GM23338 (cell line): ENCODE measurements around the gene USP15. TPM values are rescaled to one million over a fixed set of nuclear protein-coding genes. Genes with fewer than 3 reads are reported as not detected.

Experiments used
- ATAC-seq: fragments of 200-7000 bp; cut with Tn5 transposase; 3 replicates; pipeline ENCODE4 v1.9.1; 2020
- DNase-seq: peaks from one replicate; pipeline ENCODE4 v3.0.0-alpha.2; 2015; ENCODE audit warnings: low spot score
- H2AFZ ChIP-seq: fragments of 200-600 bp; sonication (generic); 2 replicates; pipeline ENCODE4 v1.8.0; 2016; ENCODE audit warnings: antibody characterized with exemption, mild to moderate bottlenecking, moderate library complexity
- H3F3A ChIP-seq: fragments of 200-600 bp; sonication (generic); replicated peaks from 2 replicates; pipeline ENCODE4 v1.8.0; 2017; ENCODE audit warnings: antibody characterized with exemption, mixed run types, low read depth
- H3K27ac ChIP-seq: fragments of 200-600 bp; sonication (generic); 2 replicates; pipeline ENCODE4 v1.6.1; 2016; ENCODE audit warnings: low read depth
- H3K27me3 ChIP-seq: fragments of 200-600 bp; sonication (generic); 2 replicates; pipeline ENCODE4 v1.8.0; 2016; ENCODE audit warnings: mild to moderate bottlenecking, mixed run types, moderate library complexity; ENCODE audit not compliant: insufficient read depth
- H3K36me3 ChIP-seq: fragments of 200-600 bp; sonication (generic); 2 replicates; pipeline ENCODE4 v1.8.0; 2016; ENCODE audit warnings: mild to moderate bottlenecking; ENCODE audit not compliant: insufficient read depth
- H3K4me1 ChIP-seq: fragments of 200-600 bp; sonication (generic); 2 replicates; pipeline ENCODE4 v1.8.0; 2016; ENCODE audit warnings: mild to moderate bottlenecking, moderate library complexity; ENCODE audit not compliant: insufficient read depth
- H3K4me2 ChIP-seq: fragments of 200-600 bp; sonication (generic); 2 replicates; pipeline ENCODE4 v1.7.1; 2017; ENCODE audit warnings: mixed run types
- H3K4me3 ChIP-seq: fragments of 200-600 bp; sonication (generic); 2 replicates; pipeline ENCODE4 v1.6.1; 2016; ENCODE audit warnings: mixed run types
- H3K79me2 ChIP-seq: fragments of 200-600 bp; sonication (generic); replicated peaks from 2 replicates; pipeline ENCODE4 v1.8.0; 2017; ENCODE audit warnings: mild to moderate bottlenecking; ENCODE audit not compliant: insufficient read depth
- H3K9me2 ChIP-seq: fragments of 200-600 bp; sonication (generic); 2 replicates; pipeline ENCODE4 v1.8.0; 2017; ENCODE audit not compliant: insufficient read depth
- H4K20me1 ChIP-seq: fragments of 200-600 bp; sonication (generic); replicated peaks from 2 replicates; pipeline ENCODE4 v1.8.0; 2017; ENCODE audit warnings: mild to moderate bottlenecking; ENCODE audit not compliant: insufficient read depth
- H3K27ac Mint-ChIP-seq: 2 replicates; pipeline ENCODE4 v1.8.0; 2020; ENCODE audit warnings: inconsistent platforms, mild to moderate bottlenecking, moderate library complexity, mixed read lengths
- H3K27me3 Mint-ChIP-seq: 3 replicates; pipeline ENCODE4 v1.8.0; 2022; ENCODE audit warnings: low read depth, mild to moderate bottlenecking, moderate library complexity, mixed read lengths, inconsistent platforms; ENCODE audit not compliant: insufficient read depth, poor library complexity
- H3K36me3 Mint-ChIP-seq: 3 replicates; pipeline ENCODE4 v1.8.0; 2021; ENCODE audit warnings: low read depth, mild to moderate bottlenecking, inconsistent platforms, moderate library complexity, mixed read lengths
- H3K4me1 Mint-ChIP-seq: 3 replicates; pipeline ENCODE4 v1.8.0; 2020; ENCODE audit warnings: mild to moderate bottlenecking, inconsistent platforms, mixed read lengths
- H3K4me3 Mint-ChIP-seq: 3 replicates; pipeline ENCODE4 v1.8.0; 2021; ENCODE audit warnings: moderate library complexity, mild to moderate bottlenecking, inconsistent platforms, mixed read lengths
- H3K9me3 Mint-ChIP-seq: 3 replicates; pipeline ENCODE4 v1.8.0; 2020; ENCODE audit warnings: moderate library complexity, mild to moderate bottlenecking, inconsistent platforms, mixed read lengths
- NANOG ChIP-seq: IDR thresholded peaks from 2 replicates; pipeline ENCODE4 v1.6.1; 2016; ENCODE audit warnings: antibody characterized with exemption, borderline replicate concordance
- POLR2AphosphoS5 ChIP-seq: IDR thresholded peaks from 2 replicates; pipeline ENCODE4 v1.6.1; 2016; ENCODE audit warnings: antibody characterized with exemption, low read depth
- ZNF114 ChIP-seq: fragments of 250-450 bp; sonication (Bioruptor Pico); IDR thresholded peaks from 2 replicates; pipeline ENCODE4 v1.5.0; 2020; ENCODE audit warnings: mild to moderate bottlenecking, moderate library complexity
- polyA plus RNA-seq: library from polyadenylated mRNA; unstranded; fragments of >200 nt; fragmentation: Nextera tagmentation; extraction: Ambion mirVana; gene quantifications from 2 replicates; pipeline ENCODE4 v1.2.1, GENCODE V29; 2016
- total RNA-seq: library from RNA; depleted of rRNA; stranded (reverse); fragments of >200 nt; shearing (Covaris generic); gene quantifications from 2 replicates; pipeline ENCODE4 v1.2.3, GENCODE V29; 2014
- TF ChIP-seq, protein P1 (sequence below): fragments of 250-450 bp; sonication (Bioruptor Pico); IDR thresholded peaks from 2 replicates; pipeline ENCODE4 v1.5.0; 2020; ENCODE audit warnings: mild to moderate bottlenecking, moderate library complexity

Gene USP15
- total and polyA plus RNA-seq, 2 experiments from 2014 or later, result 29.5 to 60.3 TPM

- TF ChIP-seq, protein P1, sequence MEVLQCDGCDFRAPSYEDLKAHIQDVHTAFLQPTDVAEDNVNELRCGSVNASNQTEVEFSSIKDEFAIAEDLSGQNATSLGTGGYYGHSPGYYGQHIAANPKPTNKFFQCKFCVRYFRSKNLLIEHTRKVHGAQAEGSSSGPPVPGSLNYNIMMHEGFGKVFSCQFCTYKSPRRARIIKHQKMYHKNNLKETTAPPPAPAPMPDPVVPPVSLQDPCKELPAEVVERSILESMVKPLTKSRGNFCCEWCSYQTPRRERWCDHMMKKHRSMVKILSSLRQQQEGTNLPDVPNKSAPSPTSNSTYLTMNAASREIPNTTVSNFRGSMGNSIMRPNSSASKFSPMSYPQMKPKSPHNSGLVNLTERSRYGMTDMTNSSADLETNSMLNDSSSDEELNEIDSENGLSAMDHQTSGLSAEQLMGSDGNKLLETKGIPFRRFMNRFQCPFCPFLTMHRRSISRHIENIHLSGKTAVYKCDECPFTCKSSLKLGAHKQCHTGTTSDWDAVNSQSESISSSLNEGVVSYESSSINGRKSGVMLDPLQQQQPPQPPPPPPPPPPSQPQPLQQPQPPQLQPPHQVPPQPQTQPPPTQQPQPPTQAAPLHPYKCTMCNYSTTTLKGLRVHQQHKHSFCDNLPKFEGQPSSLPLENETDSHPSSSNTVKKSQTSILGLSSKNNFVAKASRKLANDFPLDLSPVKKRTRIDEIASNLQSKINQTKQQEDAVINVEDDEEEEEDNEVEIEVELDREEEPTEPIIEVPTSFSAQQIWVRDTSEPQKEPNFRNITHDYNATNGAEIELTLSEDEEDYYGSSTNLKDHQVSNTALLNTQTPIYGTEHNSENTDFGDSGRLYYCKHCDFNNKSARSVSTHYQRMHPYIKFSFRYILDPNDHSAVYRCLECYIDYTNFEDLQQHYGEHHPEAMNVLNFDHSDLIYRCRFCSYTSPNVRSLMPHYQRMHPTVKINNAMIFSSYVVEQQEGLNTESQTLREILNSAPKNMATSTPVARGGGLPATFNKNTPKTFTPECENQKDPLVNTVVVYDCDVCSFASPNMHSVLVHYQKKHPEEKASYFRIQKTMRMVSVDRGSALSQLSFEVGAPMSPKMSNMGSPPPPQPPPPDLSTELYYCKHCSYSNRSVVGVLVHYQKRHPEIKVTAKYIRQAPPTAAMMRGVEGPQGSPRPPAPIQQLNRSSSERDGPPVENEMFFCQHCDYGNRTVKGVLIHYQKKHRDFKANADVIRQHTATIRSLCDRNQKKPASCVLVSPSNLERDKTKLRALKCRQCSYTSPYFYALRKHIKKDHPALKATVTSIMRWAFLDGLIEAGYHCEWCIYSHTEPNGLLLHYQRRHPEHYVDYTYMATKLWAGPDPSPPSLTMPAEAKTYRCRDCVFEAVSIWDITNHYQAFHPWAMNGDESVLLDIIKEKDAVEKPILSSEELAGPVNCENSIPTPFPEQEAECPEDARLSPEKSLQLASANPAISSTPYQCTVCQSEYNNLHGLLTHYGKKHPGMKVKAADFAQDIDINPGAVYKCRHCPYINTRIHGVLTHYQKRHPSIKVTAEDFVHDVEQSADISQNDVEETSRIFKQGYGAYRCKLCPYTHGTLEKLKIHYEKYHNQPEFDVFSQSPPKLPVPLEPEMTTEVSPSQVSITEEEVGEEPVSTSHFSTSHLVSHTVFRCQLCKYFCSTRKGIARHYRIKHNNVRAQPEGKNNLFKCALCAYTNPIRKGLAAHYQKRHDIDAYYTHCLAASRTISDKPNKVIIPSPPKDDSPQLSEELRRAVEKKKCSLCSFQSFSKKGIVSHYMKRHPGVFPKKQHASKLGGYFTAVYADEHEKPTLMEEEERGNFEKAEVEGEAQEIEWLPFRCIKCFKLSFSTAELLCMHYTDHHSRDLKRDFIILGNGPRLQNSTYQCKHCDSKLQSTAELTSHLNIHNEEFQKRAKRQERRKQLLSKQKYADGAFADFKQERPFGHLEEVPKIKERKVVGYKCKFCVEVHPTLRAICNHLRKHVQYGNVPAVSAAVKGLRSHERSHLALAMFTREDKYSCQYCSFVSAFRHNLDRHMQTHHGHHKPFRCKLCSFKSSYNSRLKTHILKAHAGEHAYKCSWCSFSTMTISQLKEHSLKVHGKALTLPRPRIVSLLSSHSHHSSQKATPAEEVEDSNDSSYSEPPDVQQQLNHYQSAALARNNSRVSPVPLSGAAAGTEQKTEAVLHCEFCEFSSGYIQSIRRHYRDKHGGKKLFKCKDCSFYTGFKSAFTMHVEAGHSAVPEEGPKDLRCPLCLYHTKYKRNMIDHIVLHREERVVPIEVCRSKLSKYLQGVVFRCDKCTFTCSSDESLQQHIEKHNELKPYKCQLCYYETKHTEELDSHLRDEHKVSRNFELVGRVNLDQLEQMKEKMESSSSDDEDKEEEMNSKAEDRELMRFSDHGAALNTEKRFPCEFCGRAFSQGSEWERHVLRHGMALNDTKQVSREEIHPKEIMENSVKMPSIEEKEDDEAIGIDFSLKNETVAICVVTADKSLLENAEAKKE, result no peak
- no peak for TF ChIP-seq POLR2AphosphoS5
- TF ChIP-seq ZNF114 (CRISPR knock-in tag), result no peak
Measured at GRCh38 chr12:62304560-62304959, 44.4 kb downstream of the USP15 start (continued).

DNA sequence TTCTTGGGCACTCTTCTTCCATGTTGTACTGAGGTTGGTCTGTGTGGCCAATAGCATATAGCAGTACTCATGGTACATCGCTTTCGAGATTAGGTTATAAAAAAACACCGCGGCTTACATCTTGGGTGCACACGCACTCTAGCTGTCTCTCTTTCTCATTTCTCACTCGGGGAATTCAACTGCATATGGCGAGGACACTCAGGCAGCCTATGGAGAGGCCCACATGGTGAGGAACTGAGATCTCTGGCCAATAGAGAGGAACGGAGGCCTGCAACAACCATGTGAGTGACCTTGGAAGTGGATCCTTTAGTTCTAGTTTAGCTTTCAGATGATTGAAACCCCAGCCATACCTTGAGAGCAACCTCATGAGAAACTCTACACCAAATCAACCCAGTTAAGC, 45.6 kb downstream of the USP15 start:
- Histone ChIP-seq H3K27ac (no peak overlapping the region), H3K36me3 (peaks cover 16% of the 10 kb centered on the region; the same call in 1 of the 2 replicates), H3F3A (no peaks in the 10 kb centered on the region), H3K4me1 (no peaks in the 10 kb centered on the region), H3K27me3 (no peaks in the 10 kb centered on the region), H3K79me2 (no peaks in the 10 kb centered on the region), H3K9me2 (no peaks in the 10 kb centered on the region), H4K20me1 (no peaks in the 10 kb centered on the region), H2AFZ (no peak overlapping the region), H3K4me2 (no peak overlapping the region), H3K4me3 (no peak overlapping the region)
- Mint-ChIP-seq H3K4me1 (no peaks in the 10 kb centered on the region), H3K27me3 (no peaks in the 10 kb centered on the region), H3K4me3 (no peak overlapping the region), H3K27ac (no peak overlapping the region), H3K36me3 (peaks cover 31% of the 10 kb centered on the region), H3K9me3 (peaks cover 5% of the 10 kb centered on the region)
- no peak for TF ChIP-seq NANOG
- DNase-seq, result no peak
- no peak for ATAC-seq
